Prostate gland (tissue), 2 donors: ENCODE measurements around the gene MCM7.

Source experiments
- CTCF ChIP-seq, 4 experiments: fragments of 200-600 bp in 2 of 4; fragments of 450-650 bp in 2 of 4; sonication (generic) in 2 of 4; IDR thresholded peaks; 1 replicate in 3 of 4; 2 replicates in 1 of 4; pipeline ENCODE4 v1.5.1; 2016 to 2019; ENCODE audit warnings: antibody characterized with exemption in 4 of 4, mild to moderate bottlenecking in 2 of 4, moderate library complexity in 2 of 4
- POLR2AphosphoS5 ChIP-seq: sonication (generic); formaldehyde crosslinking; IDR thresholded peaks from one replicate; pipeline ENCODE4 v1.6.1; 2017; ENCODE audit warnings: antibody characterized with exemption

GRCh38 chr7:100087055-100087750 lies 14.0 kb downstream of the MCM7 start:
- TF ChIP-seq CTCF (IDR thresholded peaks at IDR 0.05) (no peak), POLR2AphosphoS5 (no peak)
